H4 (cell line): ENCODE measurements around the gene SMARCD3. TPM values are rescaled to one million over a fixed set of nuclear protein-coding genes. Genes with fewer than 3 reads are reported as not detected.

Experiments
- DNase-seq: peaks from one replicate; pipeline ENCODE4 v3.0.0-alpha.2; 2015; ENCODE audit warnings: low spot score
- total RNA-seq: library from RNA; depleted of rRNA; stranded (reverse); fragments of >200 nt; shearing (Covaris generic); gene quantifications from 2 replicates; pipeline ENCODE4 v1.2.3, GENCODE V29; 2014

Gene SMARCD3
- total RNA-seq, 1 experiment from 2014 or later, result 35.5 TPM

DNA sequence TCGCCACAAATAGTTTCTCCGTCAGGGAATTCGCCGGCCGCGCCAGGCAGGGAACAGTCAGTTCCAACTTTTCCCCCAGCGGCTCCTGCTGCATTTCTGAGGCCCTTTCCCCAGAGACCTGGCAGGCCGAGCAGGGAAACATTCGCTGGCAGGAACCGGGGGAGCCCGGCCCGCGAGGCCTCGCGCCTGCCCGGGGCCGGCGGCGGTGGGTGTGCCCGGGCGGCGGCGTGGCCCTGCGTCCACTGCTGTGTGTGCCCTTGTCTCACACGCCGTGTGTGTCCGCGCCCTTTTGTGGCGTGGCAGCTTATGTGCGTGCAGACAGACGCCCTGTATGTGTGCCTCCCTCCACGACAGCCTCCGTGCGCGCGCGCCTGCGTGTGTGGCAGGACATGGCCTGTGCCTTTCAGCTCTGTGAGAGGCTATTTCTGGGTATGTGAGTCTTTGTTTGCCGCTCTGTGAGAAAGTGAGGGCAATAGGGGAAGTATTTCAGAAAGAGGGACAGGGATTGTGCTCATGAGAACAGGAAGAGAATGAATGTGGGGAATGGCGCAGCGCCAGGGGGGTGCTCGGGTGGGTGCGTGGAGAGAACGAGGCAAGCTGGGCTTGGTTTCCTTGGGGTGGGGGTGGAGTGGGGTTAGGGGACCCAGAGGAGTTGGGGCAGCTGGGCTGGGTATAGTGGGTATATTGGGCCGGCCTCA lies 689 bp upstream of the SMARCD3 start:
- peak; percentile 46 for DNase-seq

- DNase-seq, result no peak
These were observed 716 bp downstream of the SMARCD3 start for GRCh38 chr7:151247611-151248345.

DNA sequence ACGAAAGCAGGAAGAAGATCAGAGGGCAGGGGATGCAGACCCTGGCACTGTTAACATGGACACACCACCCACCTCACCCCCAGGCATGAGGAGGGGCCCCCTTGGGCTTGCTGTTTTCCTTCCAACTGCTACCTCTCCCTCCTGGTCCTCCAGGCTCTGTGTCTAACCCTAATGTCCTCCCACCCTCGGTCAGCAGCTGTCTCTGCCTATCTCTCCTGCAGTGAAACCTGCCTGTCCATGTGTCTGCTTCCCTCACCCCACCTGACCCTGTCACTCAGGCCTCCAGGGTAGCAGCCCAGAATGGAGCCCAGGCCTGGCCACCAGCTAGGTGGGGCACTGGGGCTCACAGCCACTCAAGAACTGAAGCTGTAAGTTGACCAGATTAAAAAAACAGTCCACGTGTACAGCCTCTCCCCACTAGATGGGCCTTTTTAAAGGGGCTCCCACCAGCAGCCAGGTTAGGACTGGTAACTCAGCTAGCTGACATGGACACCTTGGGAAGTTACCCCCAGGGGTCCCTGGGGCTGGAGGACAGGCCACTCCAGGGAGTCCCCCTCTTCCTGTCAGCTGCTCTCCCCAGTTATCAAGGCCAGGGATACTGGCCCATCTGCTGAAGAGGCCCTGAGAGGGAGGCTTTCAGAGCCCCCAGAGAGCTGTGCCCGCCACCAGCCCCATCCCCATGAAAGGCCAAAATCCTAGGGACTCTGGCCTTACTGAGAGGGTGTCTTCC lies 1.5 kb downstream of the SMARCD3 start:
- no peak for DNase-seq

- DNase-seq, result no peak
These were observed 2.2 kb downstream of the SMARCD3 start for GRCh38 chr7:151246102-151246850.

DNA sequence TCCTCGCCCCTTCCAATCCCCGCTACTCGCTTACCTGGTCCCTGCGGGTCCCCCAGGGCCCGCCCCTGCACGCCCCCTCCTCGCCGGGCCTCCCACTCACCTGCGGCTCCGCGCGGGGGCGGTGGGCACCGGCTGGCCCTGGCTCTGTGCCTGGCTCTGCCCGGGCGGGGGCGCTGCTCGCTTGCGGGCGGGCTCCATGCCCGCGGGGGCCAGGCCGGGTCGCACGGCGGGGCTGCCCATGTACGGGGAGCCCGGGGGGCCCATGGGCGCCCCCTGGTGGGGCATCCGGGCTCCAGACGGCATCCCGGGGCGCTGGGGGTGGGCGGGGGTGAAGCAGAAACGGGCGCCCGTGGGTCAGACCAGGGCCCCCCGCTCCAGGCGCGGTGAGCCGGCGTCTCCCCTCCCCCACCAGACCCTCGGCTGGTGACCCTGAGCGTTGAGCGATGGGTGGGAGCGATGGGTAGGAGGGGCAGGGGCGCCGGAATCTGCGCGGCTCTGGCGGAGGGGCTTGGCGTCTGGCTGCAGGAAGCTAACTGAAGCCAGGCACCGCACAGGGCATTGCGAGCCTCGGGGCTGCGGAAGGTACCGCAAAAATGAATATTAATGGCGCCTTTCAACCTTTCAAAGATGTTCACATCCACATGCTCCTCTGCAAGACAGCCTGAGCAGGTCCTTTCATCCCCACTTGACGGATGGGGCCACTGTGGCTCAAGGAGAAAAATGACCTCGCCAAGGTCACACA lies 3.0 kb downstream of the SMARCD3 start:
- DNase-seq, result no peak

GRCh38 chr7:151244841-151245346 lies 3.6 kb downstream of the SMARCD3 start:
- no peak for DNase-seq

DNA sequence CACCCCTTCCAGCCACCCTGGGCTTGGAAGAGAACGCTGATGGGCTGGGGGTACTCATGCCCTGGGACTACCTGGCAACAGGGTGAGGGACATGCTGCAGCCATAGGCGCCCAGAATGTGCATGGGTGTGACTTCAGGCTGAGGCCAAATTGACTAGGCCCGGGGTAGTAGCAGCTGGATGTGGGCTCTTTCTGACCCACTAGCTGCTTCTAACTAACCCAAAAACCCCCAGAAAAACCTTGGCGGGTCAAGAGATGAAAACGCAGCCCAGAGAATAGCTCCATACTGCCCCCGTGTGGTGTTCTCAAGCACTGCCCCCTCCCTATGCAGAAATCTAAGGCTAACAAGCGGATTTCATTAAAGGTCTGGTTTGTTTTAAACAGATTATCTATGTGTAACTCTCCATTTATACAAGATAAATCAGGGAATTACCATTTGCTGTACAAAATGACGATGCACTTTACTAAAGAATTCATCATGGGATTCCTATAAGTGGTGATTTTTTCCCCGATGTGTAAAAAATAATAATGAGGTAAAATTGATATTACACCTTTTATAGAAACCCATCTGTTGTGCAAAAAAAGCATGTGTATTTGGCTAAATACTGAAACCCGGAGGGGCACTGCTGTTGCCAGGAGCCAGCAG lies 4.2 kb downstream of the SMARCD3 start:
- no peak for DNase-seq

GRCh38 chr7:151243408-151244195 lies 4.9 kb downstream of the SMARCD3 start:
- no peak for DNase-seq

- DNase-seq, result no peak
These were observed 5.5 kb downstream of the SMARCD3 start for GRCh38 chr7:151243045-151243349.

DNA sequence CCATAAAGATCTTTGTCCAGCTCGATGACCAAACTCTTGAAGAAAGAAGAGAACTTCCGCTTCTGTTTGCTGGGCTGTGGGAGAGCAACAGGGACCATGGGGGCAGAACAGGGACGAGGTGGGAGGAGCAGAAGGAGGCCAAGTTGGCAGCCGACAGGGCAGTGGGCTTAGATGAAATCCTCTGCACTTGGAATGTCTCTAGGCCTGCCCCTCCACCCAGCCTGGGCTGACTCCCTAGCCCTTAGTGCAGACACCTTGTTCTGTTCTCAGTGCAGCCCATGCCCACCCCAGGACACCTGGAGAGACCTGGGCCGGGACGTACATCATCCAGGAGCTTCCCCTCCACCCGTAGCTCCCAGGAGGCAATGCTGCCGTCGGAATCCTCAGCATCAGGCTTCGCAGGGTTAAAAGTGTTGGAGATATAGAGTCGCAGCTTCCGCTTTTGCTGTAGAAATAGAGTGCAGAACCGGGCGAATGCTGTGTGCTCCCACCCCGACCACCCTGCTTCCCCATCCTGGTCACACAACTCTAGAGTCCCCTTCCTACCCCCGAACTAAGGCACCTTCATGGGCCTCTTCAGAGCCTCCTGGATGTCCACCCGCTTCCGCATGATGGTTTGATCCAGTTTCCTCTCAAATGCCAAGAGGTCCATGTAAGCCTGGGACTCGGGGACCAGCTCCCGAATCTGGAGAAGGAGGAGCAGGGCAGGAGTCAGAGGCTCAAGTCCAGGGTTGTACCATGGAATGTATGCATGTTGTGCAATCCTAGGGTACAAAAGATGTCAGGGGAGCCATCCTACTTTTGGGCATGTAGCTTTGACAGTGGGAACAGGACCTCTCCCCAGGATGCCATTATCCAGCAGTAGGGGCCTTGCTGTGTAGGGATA lies 6.1 kb downstream of the SMARCD3 start:
- no peak for DNase-seq

GRCh38 chr7:151241755-151242096 lies 6.8 kb downstream of the SMARCD3 start:
- DNase-seq, result no peak

- DNase-seq, result no peak
These were observed 7.3 kb downstream of the SMARCD3 start for GRCh38 chr7:151240942-151241754.

DNA sequence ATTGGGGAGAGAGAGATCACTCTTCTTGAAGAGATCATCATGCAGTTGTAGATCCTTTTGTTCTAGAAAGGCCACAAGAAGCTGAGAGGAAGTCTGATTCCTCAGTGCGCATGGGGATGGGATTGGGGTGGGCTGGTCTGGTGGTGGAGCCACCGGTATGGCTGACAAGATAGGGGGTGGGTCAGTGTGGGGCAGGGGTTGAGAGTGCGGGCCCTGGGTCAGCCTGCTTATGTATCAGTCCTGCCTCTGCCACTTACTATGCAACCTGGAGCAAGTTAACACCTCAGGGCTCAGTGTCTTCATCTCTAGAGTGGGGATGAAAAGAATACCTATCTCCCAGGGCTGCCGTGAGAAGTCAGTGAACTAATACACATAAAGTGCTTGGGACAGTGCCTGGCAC lies 8.0 kb downstream of the SMARCD3 start:
- no peak for DNase-seq

GRCh38 chr7:151239837-151240459 lies 8.5 kb downstream of the SMARCD3 start:
- no peak for DNase-seq

DNA sequence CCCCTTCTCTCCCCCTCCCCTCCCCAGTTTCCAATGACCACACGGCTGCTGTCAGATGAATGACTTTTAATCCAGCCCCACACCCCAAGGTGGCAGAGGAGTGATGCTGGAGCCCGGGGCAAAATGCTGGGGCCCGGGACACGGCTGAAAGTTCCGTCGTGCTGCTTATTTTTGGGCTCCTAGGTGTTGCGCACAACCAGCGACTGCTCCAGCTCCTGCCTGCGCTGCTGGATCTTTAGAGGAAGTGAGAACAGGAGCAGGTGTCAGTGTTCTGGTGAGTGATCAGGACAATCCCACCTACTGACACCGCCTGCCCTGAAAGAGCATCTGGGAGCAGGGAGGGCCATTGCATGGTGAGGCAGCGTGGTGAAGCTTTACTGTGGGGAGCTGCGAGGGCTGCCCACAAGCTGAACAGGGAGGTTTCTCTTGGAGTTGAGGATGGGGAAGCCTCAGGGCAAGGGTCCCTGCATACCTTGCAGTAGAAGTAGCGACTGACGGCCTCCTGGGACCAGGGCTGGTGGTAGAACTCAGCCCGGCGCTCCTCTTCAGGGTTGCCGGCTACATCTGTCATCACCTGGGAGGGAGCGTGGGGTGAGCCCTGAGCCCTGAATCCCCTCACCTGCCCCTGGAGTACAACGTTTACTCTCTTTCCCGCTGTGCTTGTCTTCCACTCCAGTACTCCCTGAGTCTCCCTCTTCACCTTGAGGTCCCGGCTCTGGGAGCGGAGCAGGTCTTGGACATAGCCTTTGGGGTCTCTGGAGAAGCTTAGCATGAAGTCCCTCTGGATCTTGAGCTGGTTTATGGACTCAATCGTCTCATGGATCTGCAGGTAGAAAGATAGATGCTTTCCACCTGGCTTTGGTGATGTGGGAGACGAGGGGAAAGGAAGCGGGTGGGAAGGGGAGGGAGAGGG lies 9.3 kb downstream of the SMARCD3 start:
- DNase-seq, result no peak

DNA sequence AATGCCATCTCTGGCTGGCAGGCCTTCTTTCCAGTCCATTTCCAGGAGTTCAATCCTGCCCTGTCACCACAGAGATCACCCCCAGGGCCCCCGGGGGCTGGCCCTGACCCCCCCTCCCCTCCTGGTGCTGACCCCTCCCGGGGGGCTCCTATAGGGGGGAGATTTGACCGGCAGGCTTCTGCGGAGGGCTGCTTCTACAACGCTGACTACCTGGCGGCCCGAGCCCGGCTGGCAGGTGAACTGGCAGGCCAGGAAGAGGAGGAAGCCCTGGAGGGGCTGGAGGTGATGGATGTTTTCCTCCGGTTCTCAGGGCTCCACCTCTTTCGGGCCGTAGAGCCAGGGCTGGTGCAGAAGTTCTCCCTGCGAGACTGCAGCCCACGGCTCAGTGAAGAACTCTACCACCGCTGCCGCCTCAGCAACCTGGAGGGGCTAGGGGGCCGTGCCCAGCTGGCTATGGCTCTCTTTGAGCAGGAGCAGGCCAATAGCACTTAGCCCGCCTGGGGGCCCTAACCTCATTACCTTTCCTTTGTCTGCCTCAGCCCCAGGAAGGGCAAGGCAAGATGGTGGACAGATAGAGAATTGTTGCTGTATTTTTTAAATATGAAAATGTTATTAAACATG lies 10.2 kb downstream of the SMARCD3 start:
- DNase-seq, result no peak
